ENCODE data around the gene UQCC2.
A peak's percentile ranks its signal among the peaks of the same experiment; 100 is the strongest.

The UQCC2 gene

GRCh38 chr6:33705268-33705885, 6.1 kb downstream of the UQCC2 start:
- DNase-seq, result no peak

- DNase-seq, result no peak
Observed at GRCh38 chr6:33704215-33705066, 7.1 kb downstream of the UQCC2 start.

GRCh38 chr6:33702345-33702977, 9.0 kb downstream of the UQCC2 start:
- DNase-seq, result no peak

GRCh38 chr6:33700391-33701050, 11.0 kb downstream of the UQCC2 start:
- peak; percentile 56 for DNase-seq

GRCh38 chr6:33699739-33700138, 11.8 kb downstream of the UQCC2 start:
- DNase-seq, result no peak

- DNase-seq, result no peak
Observed at GRCh38 chr6:33699131-33699530, 12.4 kb downstream of the UQCC2 start.

GRCh38 chr6:33698494-33698893, 13.0 kb downstream of the UQCC2 start:
- no peak for DNase-seq

GRCh38 chr6:33697845-33698244, 13.7 kb downstream of the UQCC2 start:
- DNase-seq, result peak; percentile 18

GRCh38 chr6:33696548-33697518, 14.7 kb downstream of the UQCC2 start:
- DNase-seq, result peak; percentile 47

GRCh38 chr6:33696076-33696475, 15.4 kb downstream of the UQCC2 start:
- no peak for DNase-seq

GRCh38 chr6:33695451-33695887, 16.0 kb downstream of the UQCC2 start:
- DNase-seq, result no peak

GRCh38 chr6:33694977-33695376, 16.5 kb downstream of the UQCC2 start:
- DNase-seq, result peak; percentile 20

- DNase-seq, result peak; percentile 62
Observed at GRCh38 chr6:33694401-33694931, 17.0 kb downstream of the UQCC2 start.

GRCh38 chr6:33693186-33694105, 18.1 kb downstream of the UQCC2 start:
- DNase-seq, result peak; percentile 44

GRCh38 chr6:33692760-33693158, 18.7 kb downstream of the UQCC2 start:
- DNase-seq, result peak; percentile 32

- DNase-seq, result peak; percentile 17
Observed at GRCh38 chr6:33692078-33692759, 19.3 kb downstream of the UQCC2 start.

- no peak for DNase-seq
Observed at GRCh38 chr6:33691456-33692077, 19.9 kb downstream of the UQCC2 start.

GRCh38 chr6:33690766-33691165, 20.7 kb downstream of the UQCC2 start:
- DNase-seq, result no peak

- no peak for DNase-seq
Observed at GRCh38 chr6:33689879-33690278, 21.6 kb downstream of the UQCC2 start.

GRCh38 chr6:33689148-33689494, 22.4 kb downstream of the UQCC2 start:
- no peak for DNase-seq

All from right hindlimb (tissue), 1 donor.